Astrocyte (in vitro differentiated cells and primary cell): ENCODE measurements around the gene STC2. TPM values are rescaled to one million over a fixed set of nuclear protein-coding genes. Genes with fewer than 3 reads are reported as not detected.

Source experiments
- DNase-seq: peaks from one replicate; pipeline ENCODE4 v3.0.0-alpha.2; 2010; ENCODE audit warnings: low read depth
- FAIRE-seq: peaks from 2 replicates; lab custom pipeline; 2011; peaks lifted over from hg19 to GRCh38; lab: Jason Lieb, UNC
- H2AFZ ChIP-seq: 2 replicates; pipeline ENCODE4 v1.6.0; 2012; ENCODE audit warnings: low read depth, low read length, inconsistent platforms
- H3K27ac ChIP-seq: 2 replicates; pipeline ENCODE4 v1.5.1; 2011; ENCODE audit warnings: low read depth, low read length, inconsistent platforms
- H3K27me3 ChIP-seq: 2 replicates; pipeline ENCODE4 v1.6.0; 2011; ENCODE audit warnings: low read length, inconsistent platforms; ENCODE audit not compliant: insufficient read depth
- H3K36me3 ChIP-seq: 2 replicates; pipeline ENCODE4 v1.5.1; 2011; ENCODE audit warnings: low read length, inconsistent platforms; ENCODE audit not compliant: insufficient read depth
- H3K4me1 ChIP-seq: 2 replicates; pipeline ENCODE4 v1.5.1; 2011; ENCODE audit warnings: low read length, inconsistent platforms; ENCODE audit not compliant: insufficient read depth
- H3K4me2 ChIP-seq: 2 replicates; pipeline ENCODE4 v1.6.0; 2012; ENCODE audit warnings: low read length, inconsistent platforms
- H3K4me3 ChIP-seq: 2 replicates; pipeline ENCODE4 v1.5.1; 2011; ENCODE audit warnings: low read depth, mild to moderate bottlenecking, low read length, inconsistent platforms; ENCODE audit not compliant: insufficient read depth
- H3K79me2 ChIP-seq: 2 replicates; pipeline ENCODE4 v1.6.0; 2012; ENCODE audit warnings: mild to moderate bottlenecking, low read length, inconsistent platforms; ENCODE audit not compliant: insufficient read depth
- H3K9ac ChIP-seq: 2 replicates; pipeline ENCODE4 v1.6.0; 2012; ENCODE audit warnings: mild to moderate bottlenecking, low read length, inconsistent platforms
- H3K9me3 ChIP-seq: 2 replicates; pipeline ENCODE4 v1.5.1; 2012; ENCODE audit warnings: low read depth, mild to moderate bottlenecking, low read length, inconsistent platforms; ENCODE audit not compliant: insufficient read depth
- H4K20me1 ChIP-seq: 2 replicates; pipeline ENCODE4 v1.6.0; 2012; ENCODE audit warnings: low read length, inconsistent platforms; ENCODE audit not compliant: insufficient read depth
- H3K27ac Mint-ChIP-seq: one replicate; pipeline ENCODE4 v1.8.0; 2021; ENCODE audit warnings: mild to moderate bottlenecking, mixed read lengths; ENCODE audit not compliant: unreplicated experiment
- H3K27me3 Mint-ChIP-seq: one replicate; pipeline ENCODE4 v1.8.0; 2021; ENCODE audit warnings: low read depth, mixed read lengths; ENCODE audit not compliant: unreplicated experiment
- H3K36me3 Mint-ChIP-seq: one replicate; pipeline ENCODE4 v1.8.0; 2021; ENCODE audit warnings: low read depth, mixed read lengths; ENCODE audit not compliant: unreplicated experiment
- H3K4me1 Mint-ChIP-seq: one replicate; pipeline ENCODE4 v1.8.0; 2021; ENCODE audit warnings: low read depth, mixed read lengths; ENCODE audit not compliant: unreplicated experiment
- H3K4me3 Mint-ChIP-seq: one replicate; pipeline ENCODE4 v1.8.0; 2021; ENCODE audit warnings: mild to moderate bottlenecking, moderate library complexity, mixed read lengths; ENCODE audit not compliant: unreplicated experiment
- H3K9me3 Mint-ChIP-seq: one replicate; pipeline ENCODE4 v1.8.0; 2021; ENCODE audit warnings: mild to moderate bottlenecking, mixed read lengths; ENCODE audit not compliant: unreplicated experiment
- EZH2 ChIP-seq: IDR thresholded peaks from 2 replicates; pipeline ENCODE4 v1.6.1; 2012; ENCODE audit warnings: mild to moderate bottlenecking, low read length, inconsistent platforms; ENCODE audit not compliant: insufficient read depth
- total RNA-seq: library from RNA; stranded (reverse); gene quantifications from 2 replicates; pipeline ENCODE4 v1.2.1, GENCODE V29; 2021
- TF ChIP-seq, protein P1 (sequence below): IDR thresholded peaks from 2 replicates; pipeline ENCODE4 v1.5.1; 2011; ENCODE audit warnings: low read depth, mild to moderate bottlenecking, inconsistent platforms, low read length, moderate library complexity; ENCODE audit not compliant: insufficient read depth

The STC2 gene
- total RNA-seq, 1 donor from 2014 or later = 206 TPM

DNA sequence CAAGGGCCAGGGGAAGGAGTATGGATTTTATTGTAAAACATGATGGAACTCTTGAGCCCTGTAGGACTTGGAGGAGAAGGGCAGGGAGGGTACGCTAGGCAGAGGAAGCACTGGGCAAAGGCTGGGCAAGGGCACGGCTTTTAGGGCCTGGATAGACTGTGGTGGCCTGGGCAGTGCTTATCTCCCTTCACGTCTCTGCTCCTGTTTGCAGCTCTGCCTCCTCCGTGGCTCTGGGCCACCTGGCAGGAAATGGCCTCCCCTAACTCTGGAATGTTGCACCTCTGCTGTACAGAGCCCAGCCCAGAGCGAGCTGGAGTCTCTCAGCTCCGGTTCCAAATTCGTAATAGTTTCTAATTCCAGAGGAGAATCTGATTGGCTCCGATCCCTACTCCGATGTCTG lies 12.2 kb upstream of the STC2 start:
- Mint-ChIP-seq H3K36me3 (peaks cover 5% of the 10 kb centered on the region), H3K4me3 (no peak overlapping the region), H3K4me1 (no peaks in the 10 kb centered on the region), H3K27ac (no peak overlapping the region), H3K9me3 (no peaks in the 10 kb centered on the region), H3K27me3 (peaks cover 15% of the 10 kb centered on the region)
- no peaks in the 10 kb centered on the region for H3K9me3 ChIP-seq
- no peak overlapping the region for H3K4me2 ChIP-seq
- no peaks in the 10 kb centered on the region for H3K79me2 ChIP-seq
- no peaks in the 10 kb centered on the region for H3K27me3 ChIP-seq
- H3K4me3 ChIP-seq = no peak overlapping the region
- FAIRE-seq (no peak), DNase-seq (no peak)
- no peak overlapping the region for H3K27ac ChIP-seq
- no peaks in the 10 kb centered on the region for H3K36me3 ChIP-seq
- no peaks in the 10 kb centered on the region for H3K4me1 ChIP-seq
- H2AFZ ChIP-seq = no peak overlapping the region
- no peak for TF ChIP-seq EZH2
- TF ChIP-seq, protein P1, sequence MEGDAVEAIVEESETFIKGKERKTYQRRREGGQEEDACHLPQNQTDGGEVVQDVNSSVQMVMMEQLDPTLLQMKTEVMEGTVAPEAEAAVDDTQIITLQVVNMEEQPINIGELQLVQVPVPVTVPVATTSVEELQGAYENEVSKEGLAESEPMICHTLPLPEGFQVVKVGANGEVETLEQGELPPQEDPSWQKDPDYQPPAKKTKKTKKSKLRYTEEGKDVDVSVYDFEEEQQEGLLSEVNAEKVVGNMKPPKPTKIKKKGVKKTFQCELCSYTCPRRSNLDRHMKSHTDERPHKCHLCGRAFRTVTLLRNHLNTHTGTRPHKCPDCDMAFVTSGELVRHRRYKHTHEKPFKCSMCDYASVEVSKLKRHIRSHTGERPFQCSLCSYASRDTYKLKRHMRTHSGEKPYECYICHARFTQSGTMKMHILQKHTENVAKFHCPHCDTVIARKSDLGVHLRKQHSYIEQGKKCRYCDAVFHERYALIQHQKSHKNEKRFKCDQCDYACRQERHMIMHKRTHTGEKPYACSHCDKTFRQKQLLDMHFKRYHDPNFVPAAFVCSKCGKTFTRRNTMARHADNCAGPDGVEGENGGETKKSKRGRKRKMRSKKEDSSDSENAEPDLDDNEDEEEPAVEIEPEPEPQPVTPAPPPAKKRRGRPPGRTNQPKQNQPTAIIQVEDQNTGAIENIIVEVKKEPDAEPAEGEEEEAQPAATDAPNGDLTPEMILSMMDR = no peak
- H3K9ac ChIP-seq = no peak overlapping the region
- H4K20me1 ChIP-seq = no peaks in the 10 kb centered on the region

DNA sequence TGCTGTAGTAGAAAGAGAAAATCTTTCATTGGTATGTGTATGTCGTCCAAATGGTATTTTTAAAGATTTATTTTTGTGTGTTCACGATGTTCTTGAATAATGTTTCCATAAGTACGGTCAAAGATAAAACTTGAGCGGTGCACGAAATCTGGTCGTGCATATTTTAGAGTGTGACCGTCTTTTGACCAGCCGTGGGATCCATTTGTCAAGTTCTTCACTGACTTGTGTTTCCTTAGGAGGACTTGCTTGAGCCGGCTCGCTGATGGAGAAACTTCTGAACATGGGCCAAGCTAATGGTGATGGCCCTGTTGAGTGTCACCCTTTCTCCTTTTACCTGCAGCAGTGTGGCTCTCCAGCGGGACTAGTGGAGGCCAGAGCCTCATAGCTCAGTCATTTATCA lies 11.1 kb upstream of the STC2 start:
- H3K27ac ChIP-seq = no peak overlapping the region
- no peaks in the 10 kb centered on the region for H3K9me3 ChIP-seq
- Mint-ChIP-seq H3K9me3 (no peaks in the 10 kb centered on the region), H3K4me1 (no peaks in the 10 kb centered on the region), H3K36me3 (peaks cover 2% of the 10 kb centered on the region), H3K27me3 (peaks cover 14% of the 10 kb centered on the region), H3K27ac (no peak overlapping the region), H3K4me3 (no peak overlapping the region)
- no peak overlapping the region for H3K4me2 ChIP-seq
- FAIRE-seq = no peak
- H3K9ac ChIP-seq = no peak overlapping the region
- no peak overlapping the region for H3K4me3 ChIP-seq
- DNase-seq = no peak
- no peaks in the 10 kb centered on the region for H3K36me3 ChIP-seq
- H3K4me1 ChIP-seq = peaks cover 3% of the 10 kb centered on the region
- no peak overlapping the region for H2AFZ ChIP-seq
- no peaks in the 10 kb centered on the region for H4K20me1 ChIP-seq
- H3K79me2 ChIP-seq = no peaks in the 10 kb centered on the region
- TF ChIP-seq EZH2 = no peak
- TF ChIP-seq, protein P1 = no peak
- H3K27me3 ChIP-seq = no peaks in the 10 kb centered on the region

DNA sequence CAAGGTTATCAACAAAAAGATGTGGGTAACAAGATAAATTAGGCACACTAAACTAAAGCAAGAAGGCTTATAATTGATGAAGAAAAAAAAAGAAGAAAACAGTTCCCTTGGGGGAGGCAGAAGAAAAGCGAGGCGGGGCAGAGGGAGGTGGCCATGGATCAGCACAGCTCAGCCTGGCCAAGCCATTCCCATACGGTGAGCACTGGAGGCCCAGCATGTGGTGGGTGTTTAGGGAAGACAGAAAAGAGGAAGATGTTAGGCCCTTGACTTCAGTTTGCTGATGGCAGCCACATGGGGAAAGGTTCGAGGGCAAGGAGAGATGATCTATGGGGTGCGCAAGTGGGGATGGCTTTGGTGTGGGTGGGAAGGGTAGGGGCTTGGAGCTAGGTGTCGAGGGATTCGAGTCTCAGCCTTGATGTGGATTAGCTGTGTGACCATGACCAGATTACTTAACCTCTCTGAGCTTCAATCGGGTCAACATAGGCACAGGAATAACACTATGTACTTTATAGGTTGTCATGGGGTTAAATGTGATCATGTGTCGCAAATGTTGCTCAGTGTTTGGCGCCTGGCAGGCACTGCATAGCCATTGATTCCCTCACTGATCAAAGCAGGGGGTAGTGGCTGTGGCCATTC lies 10.3 kb upstream of the STC2 start:
- Histone ChIP-seq H3K27me3 (no peaks in the 10 kb centered on the region), H3K27ac (no peak overlapping the region), H3K79me2 (no peaks in the 10 kb centered on the region), H3K4me2 (no peak overlapping the region), H3K9me3 (no peaks in the 10 kb centered on the region), H3K4me1 (peaks cover 3% of the 10 kb centered on the region), H3K36me3 (no peaks in the 10 kb centered on the region), H3K9ac (no peak overlapping the region), H3K4me3 (no peak overlapping the region), H2AFZ (no peak overlapping the region), H4K20me1 (no peaks in the 10 kb centered on the region)
- FAIRE-seq (no peak), DNase-seq (no peak)
- H3K9me3 Mint-ChIP-seq = no peaks in the 10 kb centered on the region
- H3K4me1 Mint-ChIP-seq = peaks cover 2% of the 10 kb centered on the region
- peaks cover 14% of the 10 kb centered on the region for H3K27me3 Mint-ChIP-seq
- peaks cover 2% of the 10 kb centered on the region for H3K36me3 Mint-ChIP-seq
- H3K4me3 Mint-ChIP-seq = no peak overlapping the region
- H3K27ac Mint-ChIP-seq = no peak overlapping the region
- TF ChIP-seq, protein P1 = no peak
- TF ChIP-seq EZH2 = no peak
